NCI-H2107 treated with DMSO at 0.1 percent for 48 hours (cell line): ENCODE measurements around the gene IL4R.

ENCODE experiments used
- DNase-seq: peaks from one replicate; lab custom pipeline; 2025; ENCODE audit not compliant: unreplicated experiment; lab: John Stamatoyannopoulos, UW

The IL4R gene

DNA sequence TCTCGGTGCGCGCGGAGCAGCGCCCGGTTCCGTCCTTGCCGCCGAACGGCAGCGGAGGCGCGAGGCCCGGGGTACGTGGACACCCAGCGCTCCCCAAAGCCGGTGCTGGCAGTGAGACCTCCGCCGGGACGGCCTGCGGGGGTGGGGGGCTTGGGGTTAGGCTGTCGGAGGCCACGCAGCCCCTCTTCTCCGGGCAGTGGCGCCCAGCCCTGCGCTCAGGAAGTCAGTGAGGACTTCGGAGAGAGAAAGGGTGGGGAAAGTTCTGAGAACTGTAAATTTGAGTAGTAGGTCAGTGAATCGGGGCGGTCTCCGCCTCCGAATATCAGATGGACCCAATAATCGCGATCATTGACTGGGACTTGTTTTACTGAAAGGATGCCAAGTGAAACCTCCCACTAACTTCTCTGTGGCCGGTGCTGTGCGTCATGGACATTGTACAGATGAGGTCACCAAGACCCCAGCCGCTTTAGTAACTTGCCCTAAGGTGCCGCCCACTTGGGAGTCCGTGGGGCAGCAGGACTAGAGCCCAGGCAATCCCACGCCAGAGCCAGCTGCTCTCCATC lies 468 bp downstream of the IL4R start:
- no peak for DNase-seq

DNA sequence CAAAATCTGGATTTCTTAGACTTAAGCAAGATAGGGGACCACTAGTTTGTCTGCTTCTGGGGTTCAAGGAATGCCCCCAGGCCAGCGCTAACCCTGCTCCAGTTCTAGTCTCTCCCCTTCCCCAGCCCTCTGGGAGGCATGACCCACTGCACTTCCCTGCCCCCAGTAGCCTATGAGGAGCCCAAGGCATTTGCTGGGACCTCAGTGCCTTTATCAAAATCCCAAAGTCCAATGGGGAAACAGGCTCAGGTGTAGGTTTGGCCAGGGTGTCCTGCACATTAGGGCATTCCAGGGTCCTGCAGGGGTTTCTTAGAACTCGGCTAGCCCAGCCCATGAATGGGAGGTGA lies 1.2 kb downstream of the IL4R start:
- DNase-seq, result no peak

DNA sequence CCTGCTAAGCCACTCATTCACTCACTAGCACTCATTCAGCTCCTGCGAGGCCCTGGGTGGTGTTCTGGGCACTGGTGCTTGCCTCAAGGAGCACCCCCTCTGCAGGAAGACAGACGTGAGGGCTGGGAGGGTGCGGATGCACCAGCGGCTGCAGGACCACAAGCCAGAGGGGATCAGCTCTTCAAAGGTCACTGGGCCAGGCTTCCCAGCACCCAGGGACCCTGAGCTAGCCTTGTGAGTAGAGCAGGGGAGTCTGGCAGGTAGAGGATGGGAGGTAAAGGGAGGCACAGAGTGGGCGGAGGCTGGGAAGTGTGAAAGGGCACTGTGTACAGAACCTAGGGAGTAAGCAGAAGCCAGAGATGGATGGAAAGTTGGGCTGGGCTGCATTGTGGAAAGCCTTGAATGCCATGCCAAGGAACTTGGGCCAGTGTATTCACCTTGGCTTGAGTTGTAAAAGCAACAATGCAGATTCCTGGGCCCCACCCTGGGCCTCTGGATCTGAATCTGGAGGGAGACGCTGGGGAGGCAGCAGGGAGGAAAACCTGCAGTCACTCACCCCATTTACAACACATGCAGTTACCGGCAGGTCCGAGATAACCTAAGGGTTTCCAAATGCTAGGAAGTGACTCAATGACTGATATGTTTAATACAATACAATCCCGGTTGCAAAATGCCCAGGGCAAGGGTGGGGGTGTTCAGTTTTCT lies 1.7 kb downstream of the IL4R start:
- DNase-seq, result no peak

DNA sequence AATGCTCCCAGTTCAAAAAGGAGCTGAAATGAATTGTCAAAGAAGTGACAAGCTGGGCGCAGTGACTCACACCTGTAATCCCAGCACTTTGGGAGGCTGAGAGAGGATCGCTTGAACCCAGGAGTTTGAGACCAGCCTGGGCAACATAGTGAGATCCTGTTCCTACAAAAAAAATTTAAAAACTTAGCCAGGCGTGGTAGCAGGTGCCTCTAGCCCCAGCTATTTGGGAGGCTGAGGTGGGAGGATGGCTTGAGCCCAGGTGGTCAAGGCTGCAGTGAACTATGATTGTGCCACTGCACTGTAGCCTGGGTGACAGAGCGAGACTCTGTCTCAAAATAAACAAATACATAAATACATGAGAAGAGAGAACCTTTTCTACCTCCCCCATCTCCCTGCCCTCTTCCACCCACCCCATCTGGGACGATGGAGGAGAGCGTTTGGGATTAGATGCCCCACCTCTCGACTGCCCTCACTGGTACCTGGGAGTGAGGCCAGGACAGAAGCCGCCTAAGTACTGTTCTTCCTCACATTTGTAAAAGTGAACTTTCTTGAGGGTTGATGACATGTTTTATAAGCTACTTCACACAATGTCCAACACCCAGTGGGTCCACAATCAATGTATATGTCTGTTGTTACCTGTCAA lies 2.4 kb downstream of the IL4R start:
- no peak for DNase-seq

DNA sequence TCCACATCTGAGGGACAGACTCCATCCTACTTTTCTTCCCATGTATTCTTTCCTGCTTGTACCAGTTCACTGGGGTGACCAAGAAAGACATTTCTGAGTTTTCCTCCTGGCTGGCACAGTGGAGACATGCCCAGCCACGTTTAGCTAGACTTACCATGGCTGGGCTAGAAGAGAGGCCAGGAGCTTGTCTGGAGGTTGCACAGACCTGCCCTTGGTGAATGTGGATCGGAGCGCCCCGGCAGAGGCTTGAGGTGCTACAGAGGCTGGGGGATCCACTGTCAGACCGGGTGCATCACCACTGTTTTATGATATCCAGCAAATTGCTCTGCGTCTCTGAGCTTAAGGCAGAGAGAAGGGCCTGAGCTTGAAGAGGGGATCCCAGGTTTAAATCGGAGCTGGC lies 3.5 kb downstream of the IL4R start:
- DNase-seq, result no peak

DNA sequence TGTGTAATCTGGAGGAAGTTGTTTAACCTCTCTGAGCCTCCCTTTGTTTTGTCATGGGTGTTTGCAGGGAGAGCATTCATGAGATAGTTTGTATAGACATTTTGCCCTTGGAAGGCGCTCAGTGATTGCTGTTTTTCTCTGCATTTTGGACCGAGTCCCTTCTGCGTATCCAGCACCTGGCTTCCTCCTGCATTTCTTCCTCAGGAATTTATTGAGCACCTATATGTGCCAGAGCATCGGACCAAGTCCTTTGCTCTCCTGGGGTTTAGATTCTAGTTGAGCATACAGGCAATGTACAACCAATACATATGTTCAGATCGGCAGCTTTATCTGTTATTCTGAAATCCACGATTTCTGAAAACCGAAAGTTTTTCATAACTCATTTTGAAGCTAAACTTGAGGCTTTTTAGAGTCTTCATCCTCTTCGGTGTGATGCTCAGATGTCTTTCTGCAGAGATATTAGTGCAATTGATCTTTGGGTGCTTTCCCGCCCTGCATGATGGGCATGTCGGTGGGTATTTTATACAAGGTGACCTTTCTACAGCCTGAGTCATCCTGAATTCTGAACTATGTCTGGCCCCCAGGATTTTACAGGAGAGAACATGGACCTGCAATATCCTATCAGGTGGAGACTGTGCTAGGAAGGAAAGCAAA lies 4.1 kb downstream of the IL4R start:
- no peak for DNase-seq

DNA sequence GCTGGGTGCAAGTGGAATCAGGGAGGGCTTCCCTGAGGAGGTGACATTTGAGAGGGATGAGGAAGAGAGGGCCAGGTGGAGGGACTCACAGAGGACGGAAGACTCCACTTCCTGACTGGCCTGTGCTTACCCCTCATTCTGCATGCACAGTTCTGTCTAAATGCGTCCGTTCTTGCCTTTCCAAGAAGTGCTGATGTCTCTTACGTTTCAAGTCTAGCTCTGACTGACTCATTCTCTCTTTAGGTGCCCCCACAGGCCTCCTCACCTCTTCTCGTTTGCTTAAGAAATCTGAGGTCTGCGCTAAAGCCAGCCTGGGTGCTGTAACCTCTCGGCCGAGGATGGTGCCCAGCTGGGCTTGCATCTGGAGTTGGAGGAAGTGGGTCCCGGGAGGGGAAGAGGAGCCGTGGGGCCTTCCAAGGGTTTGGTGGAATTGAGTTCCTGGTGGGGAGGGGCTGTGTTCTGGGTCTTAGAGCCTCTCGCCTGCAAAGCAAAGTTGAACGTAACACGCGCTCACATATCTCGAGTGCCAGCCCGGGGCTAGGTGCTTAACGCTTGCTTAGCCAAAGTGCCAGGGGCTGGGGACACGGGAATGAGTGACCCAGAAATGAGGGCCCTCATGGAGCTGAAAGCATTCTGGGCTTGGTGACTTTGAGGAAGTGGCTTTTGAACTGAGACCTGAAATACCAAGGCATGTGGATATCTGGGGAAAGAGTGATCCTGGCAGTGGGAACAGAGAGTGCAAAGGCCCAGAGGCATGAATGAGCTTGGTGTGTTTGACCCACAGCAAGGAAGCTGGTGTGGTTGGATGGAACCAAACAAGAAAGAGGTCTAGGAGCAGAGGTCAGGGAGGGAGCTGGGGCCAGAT lies 4.8 kb downstream of the IL4R start:
- no peak for DNase-seq

DNA sequence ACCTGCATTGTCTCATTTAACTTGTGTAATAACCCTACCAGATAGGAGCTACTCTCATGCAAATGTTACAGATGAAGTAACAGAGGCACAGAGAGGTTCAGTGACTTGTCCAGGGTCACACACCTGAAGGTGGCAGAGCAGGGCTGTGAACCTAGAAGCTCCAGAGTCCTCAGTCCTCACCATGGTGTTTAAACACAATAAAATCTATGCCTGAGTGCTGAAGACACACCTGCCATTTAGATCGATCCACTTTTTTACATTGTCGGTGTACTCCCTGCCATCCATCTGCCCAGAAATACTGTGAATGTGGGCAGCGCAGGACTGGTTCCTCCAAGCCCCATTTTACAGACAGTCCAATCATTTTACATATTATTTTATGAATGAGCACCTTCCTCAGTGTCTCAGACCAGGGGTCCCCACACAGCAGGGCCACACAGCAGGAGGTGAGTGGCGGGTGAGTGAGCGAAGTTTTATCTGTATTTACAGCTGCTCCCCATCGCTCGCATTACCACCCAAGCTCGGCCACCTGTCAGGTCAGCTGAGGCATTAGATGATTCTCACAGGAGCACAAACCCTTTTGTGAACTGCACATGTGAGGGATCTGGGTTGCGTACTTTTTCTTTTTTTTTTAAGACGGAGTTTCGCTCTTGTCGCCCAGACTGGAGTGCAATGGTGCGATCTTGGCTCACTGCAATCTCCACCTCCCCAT lies 5.6 kb downstream of the IL4R start:
- no peak for DNase-seq

DNA sequence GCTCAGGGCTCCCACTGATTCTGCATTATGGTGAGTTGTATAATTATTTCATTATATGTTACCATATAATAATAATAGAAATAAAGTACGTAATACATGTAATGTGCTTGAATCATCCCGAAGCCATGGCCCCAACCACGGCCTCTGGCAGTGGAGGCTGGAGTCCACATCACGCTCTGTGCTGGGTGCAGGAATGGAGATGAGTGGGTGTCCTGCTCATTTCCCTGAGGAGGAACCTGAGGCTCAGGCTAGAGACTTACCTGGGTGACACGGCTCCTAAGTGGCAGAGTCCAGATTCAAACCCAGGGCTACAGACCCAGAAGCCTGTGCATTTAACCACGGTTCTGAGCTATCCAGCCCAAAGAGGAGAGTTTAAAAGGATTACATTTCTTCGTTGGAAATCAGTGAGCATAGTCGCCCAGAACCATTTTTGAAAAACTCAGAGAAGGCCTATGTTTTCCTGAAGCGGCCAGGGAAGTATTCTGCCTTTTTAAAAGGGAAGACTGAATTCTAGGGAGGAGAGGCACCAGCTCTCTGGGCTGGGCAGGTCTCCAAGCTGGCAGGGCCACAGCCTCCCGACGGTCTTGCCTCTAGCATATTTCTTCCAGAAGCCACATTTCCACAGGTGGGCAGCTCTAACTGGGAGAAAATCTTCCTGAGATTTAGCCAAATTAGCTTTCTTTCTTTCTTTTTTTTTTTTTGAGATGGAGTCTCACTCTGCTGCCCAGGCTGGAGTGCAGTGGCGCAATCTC lies 6.7 kb downstream of the IL4R start:
- no peak for DNase-seq

DNA sequence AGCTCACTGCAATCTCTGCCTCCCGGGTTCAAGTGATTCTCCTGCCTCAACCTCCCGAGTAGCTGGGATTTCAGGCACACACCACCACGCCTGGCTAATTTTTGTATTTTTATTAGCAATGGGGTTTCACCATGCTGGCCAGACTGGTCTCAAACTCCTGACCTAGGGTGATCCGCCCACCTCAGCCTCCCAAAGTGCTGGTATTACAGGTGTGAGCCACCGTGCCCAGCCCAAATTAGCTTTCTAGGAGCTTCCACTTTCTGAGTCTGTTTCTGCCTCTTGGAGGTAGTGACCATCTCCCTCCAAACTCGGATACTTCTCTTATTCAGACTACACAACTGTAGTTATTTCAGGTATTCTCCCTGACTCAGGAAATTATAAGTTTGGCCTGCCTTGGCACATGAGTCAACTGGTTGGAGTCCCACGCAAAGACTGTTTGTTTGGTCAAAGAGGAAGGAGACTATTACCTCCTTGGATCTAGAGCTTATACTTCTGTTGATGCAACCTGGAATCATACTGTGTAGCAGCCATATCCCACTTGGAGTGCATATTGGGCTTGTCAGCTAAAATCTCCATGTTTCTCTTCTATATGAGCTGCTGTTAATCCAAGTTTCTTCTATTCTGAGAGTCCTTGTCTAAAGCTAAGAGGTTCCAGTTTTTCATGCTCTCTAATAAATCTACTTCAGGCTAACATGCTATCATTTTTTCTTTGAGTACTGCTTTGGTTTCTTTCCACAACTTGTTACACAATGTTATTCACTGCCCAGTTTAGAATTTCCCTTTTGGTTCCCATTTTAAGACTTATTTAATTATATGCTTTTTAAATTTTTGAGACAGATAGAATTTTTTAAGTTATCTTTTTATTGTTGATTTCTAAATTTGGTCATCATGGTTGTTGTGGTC lies 7.5 kb downstream of the IL4R start:
- no peak for DNase-seq

DNA sequence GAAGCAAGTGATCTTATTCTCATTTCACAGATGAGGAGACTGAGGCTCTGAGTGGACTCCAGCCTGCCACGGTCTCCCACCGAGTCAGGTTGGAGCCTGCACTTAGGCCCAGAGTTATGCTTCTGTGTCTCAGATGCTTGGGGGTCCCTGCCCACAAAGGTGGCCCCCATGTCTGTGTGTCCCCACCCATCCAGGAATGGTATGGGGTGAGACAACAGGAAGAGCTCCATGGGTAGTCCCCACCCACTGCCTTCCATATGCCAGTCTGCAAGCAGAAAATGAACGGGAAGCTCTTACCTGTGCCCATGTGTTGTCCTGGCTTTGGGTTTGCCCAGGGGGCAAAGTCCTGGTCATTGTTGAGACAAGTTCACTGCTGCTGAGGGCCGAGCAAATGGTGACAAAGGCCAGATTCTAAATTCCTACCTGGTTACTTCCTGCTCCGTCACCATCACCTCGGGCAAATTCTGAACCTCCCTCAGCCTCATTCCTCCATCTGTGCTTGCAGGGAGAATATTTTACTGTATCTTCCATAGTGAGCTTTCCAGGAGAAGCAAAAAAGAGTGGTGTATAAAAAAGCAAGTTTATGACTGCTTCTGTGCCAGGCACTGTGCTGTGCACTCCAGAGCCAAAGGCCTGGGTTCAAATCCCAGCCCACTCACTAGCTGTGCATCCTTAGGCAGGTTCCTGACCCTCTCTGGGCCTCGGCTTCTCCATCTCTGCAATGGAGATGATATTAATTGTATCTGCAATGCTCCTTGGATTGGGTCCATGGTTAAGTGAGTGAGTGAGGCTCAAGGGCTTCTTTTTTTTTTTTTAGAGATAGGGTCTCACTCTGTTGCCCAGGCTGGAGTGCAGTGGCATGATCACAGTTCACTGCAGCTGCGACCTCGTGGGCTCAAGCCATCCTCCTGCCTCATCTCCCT lies 9.3 kb downstream of the IL4R start:
- DNase-seq, result no peak

DNA sequence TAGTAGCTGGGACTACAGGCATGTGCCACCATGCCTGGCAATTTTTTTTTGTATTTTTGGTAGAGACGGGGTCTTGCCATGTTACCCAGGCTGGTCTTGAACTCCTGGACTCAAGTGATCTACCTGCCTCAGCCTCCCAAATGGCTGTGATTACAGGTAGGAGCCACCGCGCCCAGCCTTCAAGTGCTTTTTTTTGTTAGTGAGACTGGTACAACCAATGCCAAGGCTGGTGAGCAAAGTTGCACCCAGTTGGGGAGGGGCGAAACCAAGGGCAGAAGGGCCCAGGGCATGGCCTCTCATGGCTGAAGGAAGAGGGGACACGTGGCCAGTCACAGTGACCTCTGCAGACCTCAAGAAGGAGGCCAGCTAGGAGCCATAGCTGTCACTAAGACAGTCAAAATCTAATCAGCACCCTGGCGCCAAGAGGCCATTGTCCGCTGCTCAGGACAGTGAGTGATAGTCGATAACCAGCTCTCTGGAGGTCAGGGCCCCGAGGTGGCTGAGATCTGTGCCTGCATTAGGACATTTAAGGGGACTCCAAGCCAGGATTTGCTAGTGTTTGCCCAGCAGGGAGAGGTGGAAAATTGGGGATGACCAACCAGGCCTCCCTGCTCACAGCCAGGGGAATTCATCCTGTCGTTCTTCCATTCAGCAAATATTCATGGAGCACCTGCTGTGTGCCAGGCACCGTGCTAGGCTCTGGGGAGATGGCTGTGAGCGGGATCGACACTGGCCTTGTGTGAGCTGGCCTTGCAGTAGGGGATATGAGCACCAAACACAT lies 10.2 kb downstream of the IL4R start:
- DNase-seq, result no peak

DNA sequence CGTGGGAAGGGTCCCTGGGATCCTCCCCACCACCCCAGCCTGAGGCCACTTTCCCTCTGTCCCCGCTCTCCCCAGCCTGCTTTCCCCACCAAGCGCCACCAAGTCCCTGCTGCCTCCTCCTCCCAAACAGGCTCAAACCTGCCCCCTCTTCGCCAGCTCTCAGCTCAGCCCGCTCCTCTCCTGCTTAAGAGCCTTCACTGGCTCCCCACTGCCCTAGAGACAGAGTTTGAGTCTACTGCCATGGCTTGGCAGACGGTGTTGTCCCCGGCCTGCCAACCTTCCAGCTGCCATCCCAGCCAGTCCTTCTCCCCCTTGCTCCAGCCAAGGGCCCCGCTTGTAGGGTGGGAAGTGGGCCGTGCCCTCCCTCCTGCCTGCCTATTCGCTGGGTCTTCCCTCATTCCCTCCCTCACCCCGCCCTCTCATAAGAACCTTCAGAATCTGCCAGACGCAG lies 11.1 kb downstream of the IL4R start:
- DNase-seq, result no peak

DNA sequence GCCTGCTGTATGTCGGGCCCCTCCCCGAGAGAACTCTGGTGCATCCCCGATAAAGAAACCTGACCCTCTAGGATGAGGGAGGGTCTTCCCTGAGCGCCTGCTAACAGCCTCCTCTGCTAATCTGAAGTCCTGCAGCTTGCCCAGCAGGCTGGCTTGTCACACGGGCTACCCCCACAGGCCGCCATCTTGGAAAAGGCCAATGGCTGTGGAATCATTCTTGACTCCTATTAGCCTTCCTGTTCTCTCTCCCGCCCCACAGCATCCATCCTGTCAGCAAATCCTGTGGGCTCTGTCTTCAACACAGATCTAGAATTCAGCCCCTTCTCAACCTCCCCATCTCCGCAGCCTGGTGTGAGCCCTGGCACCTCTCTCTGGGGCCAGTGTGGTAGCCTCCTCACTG lies 12.0 kb downstream of the IL4R start:
- no peak for DNase-seq

DNA sequence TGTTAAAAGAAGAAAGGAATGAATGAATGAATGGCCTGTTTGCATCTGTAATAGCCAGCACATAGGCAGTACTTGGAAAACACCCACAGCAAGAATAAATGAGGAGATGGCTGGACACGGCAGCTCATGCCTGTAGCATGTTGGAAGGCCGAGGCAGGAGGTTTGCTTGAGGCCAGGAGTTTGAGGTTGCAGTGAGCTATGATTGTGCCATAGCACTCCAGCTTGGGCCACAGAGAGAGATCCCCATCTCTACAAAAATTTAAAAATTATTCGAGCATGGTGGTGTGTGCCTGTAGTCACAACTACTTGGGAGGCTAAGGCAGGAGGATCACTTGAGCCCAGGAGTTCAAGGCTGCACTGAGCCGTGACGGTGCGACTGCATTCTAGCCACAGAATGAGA lies 12.5 kb downstream of the IL4R start:
- DNase-seq, result no peak

DNA sequence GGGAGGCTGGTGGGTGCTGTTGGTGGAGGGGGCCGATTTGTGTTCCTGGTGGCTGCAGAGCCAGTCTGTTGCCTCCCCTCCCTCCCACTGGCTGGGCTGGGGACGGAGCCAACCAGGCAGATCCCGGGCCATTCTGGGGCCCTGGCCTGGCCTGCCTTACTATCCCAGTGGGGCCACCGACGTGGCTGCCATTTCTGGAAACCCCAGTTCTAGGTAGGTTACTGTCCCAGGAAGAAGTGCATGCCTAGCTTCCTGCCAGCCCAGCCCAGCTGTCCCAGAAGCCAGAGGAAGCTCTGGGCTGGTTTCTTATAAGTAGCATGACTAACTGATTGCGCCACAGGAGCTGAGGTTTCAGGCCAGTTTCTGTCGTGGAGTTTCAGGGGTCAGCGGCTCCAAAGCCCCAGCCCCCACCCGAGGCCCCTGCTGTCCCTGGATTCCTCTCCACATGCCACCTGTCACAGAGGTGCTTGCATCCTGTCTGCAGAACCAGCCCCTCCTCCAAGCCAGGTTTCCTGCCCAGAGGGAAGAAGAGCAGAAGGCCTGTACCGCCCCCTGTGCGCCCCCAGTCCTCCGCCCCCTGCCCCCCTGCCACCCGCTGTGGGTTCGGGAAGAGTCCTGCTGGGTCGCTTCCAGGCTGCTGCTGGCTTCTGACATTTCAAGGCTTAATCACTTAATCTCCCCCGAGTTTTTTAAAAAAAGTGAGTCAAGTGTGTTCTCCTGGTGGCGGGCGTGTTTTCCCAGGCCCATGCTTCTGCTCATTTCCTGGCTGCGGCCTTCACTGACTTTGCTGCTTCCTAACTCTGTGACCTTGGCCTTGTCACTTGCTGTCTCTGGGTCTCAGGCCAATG lies 13.2 kb downstream of the IL4R start:
- no peak for DNase-seq
